COR-L47 (cell line): ENCODE measurements around the gene MAPT.
"Not testable (repeated sequence)": the region's sequence is repeated elsewhere in the genome, so short reads cannot be mapped to it uniquely, and the experiment has no call there.

Source experiments
- DNase-seq: peaks from one replicate; lab custom pipeline; 2025; lab: John Stamatoyannopoulos, UW

The MAPT gene

DNA sequence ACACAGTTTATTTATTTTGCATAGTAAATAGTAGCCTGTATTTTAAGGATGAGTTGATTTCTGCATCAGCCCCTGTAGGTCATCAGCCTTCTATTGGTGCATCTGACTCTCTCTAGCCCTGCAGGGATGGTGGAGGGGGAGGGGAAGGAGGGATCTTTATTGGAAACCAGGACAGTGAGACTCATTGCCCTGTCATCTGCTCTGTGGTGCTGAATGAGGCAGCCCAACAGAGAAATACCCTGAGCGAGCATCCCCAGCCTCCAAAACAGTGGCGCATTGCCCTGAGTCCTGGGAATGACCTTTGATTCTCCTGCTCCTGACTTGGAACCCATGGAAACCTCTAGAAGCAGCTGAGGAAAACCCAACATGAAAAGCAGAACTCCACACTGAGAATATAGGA lies 59.2 kb downstream of the MAPT start:
- DNase-seq: no peak

DNA sequence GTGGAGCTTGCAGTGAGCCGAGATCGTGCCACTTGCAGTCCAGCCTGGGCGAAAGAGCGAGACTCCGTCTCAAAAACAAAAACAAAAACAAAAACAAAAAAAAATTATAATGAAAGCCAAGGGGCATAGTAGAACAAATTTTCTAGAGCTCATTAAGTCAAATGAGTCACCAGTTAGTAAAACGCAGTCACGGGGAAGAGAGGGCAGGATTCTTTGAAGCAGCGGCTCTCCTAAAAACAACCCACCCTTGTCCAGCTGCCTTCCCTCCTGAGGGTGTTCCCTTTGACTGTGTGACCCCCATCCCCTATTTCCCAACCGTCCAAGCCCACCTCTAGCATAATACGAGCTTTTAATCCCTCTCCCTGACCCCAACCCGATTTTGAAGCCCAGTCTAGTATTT lies 60.6 kb downstream of the MAPT start:
- DNase-seq: no peak

- no peak for DNase-seq
Measured at GRCh38 chr17:45955326-45955725, 61.0 kb downstream of the MAPT start.

- DNase-seq: no peak
Measured at GRCh38 chr17:45956090-45956489, 61.7 kb downstream of the MAPT start.

DNA sequence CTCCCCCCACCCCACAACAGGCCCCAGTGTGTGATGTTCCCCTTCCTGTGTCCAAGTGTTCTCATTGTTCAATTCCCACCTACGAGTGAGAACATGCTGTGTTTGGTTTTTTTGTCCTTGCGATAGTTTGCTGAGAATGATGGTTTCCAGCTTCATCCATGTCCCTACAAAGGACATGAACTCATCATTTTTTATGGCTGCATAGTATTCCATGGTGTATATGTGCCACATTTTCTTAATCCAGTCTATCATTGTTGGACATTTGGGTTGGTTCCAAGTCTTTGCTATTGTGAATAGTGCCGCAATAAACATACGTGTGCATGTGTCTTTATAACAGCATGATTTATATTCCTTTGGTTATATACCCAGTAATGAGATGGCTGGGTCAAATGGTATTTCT lies 62.4 kb downstream of the MAPT start:
- not testable (repeated sequence) for DNase-seq

- DNase-seq: no peak
Measured at GRCh38 chr17:45958307-45958706, 64.0 kb downstream of the MAPT start.

DNA sequence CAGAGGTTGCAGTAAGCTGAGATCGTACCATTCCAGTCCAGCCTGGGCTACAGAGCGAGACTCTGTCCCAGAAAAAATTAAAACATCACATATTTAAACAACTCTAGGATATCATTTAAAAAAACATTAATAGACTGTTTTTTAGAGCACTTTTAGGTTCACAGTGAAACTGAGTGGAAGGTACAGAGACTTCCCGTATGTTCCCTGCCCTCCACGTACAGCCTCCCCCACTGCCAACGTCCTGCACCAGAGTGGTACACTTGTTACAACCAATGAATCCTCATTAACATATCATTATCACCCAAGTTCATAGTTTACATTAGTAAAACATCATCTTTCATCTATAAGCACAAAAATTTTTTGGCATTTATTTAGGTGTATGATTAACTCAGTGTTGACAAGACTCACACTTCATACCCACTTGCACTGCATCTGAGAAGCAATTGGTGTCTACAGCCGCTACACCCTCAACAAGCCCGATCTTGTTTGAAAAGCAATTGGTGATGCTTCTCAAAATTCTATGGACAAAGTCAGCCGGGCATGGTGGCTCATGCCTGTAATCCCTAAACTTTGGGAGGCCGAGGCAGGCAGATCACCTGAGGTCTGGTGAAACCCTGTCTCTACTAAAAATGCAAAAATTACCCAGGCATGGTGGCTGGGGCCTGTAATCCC lies 64.8 kb downstream of the MAPT start:
- DNase-seq: no peak

DNA sequence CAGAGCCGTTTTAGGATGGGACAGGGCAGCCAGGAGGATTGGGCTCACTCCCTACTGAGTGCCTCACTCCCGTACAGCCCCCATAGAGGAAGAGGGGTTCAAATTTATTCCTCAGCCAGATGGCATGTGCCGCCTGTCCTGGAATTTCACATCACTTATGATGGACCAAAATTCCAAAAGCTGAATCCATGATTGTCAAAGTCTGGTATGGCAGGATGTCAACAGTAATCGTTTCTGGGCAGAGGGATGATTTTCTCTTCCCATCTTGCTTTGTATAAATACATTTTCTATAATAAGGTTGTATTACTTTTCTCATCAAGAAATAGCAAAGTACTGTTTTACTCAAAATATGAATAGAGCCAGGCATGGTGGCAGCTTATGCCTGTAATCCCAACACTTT lies 66.0 kb downstream of the MAPT start:
- DNase-seq: no peak

DNA sequence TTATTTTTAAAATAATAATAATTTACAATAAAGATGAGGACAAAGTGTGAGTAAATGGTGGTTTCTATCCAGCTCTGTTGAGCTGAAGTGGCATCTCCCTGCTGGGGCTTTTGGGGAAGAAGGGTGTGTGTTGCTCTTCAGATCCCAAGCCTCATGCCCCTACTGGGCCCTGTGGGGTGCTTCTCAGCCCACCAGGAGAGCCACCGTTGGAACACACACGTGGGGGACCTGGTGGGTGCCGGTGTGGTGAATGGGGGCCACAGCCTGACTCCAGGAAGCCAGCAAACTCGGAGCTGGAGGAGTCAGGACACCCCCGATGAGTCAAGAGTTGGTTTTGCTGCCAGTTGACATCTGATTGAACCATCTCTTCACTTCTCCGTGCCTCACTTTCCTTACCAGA lies 66.9 kb downstream of the MAPT start:
- no peak for DNase-seq

DNA sequence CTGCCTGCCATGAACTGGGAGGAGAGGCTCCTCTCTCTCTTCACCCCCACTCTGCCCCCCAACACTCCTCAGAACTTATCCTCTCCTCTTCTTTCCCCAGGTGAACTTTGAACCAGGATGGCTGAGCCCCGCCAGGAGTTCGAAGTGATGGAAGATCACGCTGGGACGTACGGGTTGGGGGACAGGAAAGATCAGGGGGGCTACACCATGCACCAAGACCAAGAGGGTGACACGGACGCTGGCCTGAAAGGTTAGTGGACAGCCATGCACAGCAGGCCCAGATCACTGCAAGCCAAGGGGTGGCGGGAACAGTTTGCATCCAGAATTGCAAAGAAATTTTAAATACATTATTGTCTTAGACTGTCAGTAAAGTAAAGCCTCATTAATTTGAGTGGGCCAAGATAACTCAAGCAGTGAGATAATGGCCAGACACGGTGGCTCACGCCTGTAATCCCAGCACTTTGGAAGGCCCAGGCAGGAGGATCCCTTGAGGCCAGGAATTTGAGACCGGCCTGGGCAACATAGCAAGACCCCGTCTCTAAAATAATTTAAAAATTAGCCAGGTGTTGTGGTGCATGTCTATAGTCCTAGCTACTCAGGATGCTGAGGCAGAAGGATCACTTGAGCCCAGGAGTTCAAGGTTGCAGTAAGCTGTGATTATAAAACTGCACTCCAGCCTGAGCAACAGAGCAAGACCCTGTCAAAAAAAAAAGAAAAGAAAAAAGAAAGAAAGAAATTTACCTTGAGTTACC lies 68.0 kb downstream of the MAPT start:
- no peak for DNase-seq

DNA sequence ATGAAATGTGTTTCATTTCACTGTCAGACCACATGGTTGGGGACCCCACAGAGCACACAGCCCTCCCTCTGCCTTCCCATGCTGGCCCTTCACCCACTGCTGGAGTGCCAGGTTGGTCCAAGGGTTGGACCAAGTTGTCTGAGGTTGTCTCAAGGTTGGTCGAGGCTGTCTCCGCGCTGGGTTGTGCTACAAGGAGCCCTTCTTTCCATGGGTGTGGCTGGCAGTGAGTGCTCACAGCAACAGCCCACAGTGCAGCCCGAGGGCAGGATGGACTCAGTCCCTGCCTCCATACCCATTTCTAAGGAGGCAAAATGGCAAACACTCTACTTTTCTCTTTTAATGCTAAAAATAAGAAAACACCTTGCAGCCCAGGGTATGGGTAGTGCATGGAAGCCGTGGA lies 68.9 kb downstream of the MAPT start:
- no peak for DNase-seq

- no peak for DNase-seq
Measured at GRCh38 chr17:45963889-45964288, 69.5 kb downstream of the MAPT start.

DNA sequence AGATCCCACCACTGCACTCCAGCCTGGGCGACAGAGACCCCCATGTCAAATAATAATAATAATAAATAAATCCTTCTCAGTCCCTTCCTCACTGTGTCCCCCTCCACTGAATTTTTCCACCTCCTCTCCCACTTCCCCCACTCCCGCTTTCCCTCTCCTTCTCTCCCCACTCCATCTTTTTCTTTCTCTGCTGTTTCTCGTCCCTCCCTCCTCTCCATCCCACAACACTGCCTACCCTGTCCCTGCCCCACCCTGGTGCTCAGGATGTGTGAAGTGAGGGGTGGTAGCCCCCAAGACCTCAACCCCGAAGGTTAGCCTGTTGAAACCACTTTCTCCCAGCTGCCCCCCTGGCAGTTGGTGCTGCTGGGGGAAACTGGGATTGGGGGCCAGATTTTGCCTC lies 70.3 kb downstream of the MAPT start:
- DNase-seq: no peak

DNA sequence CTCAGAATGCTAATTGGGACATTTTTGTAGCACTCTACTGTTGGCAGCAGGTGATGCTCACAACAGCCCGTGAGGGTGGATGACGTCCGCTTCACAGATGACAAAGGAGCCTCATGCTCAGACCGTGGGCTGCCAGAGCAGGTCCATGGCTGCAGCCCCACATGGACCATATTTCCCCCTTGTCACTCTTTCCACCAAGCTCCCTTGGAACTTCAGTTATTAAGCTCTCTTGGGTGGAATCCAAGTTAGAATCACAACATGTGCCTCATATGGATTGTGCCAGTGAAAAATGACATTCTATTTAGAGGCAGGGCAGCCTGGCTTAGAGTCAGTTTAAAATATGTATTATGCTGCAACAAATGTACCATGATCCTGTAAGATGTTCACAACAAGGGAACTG lies 71.5 kb downstream of the MAPT start:
- no peak for DNase-seq

- no peak for DNase-seq
Measured at GRCh38 chr17:45966606-45967280, 72.4 kb downstream of the MAPT start.

GRCh38 chr17:45967378-45967777 lies 73.0 kb downstream of the MAPT start:
- no peak for DNase-seq

GRCh38 chr17:45968732-45969131 lies 74.4 kb downstream of the MAPT start:
- no peak for DNase-seq

- DNase-seq: no peak
Measured at GRCh38 chr17:45969726-45970125, 75.4 kb downstream of the MAPT start.

DNA sequence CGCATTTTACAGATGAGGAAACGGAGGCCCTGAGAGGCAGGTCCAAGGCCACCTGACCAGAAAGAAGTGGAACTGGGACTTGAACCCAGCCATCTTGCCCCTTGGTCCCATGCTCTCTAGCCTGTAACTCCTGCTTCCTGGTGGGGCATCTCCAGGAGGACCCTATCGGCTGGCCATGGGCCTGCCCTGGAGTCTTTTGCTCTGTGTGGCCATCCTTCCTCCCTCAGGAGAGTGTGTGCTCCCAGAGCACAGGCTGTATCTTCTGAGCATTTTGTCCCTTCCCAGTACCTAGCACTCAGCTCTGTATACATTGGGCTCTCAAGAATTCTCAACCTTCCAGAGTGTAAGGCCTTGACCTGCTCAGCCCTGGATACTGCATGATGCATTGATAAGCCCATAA lies 76.3 kb downstream of the MAPT start:
- DNase-seq: no peak

- no peak for DNase-seq
Measured at GRCh38 chr17:45971698-45972141, 77.4 kb downstream of the MAPT start.

- DNase-seq: no peak
Measured at GRCh38 chr17:45972531-45972930, 78.2 kb downstream of the MAPT start.

DNA sequence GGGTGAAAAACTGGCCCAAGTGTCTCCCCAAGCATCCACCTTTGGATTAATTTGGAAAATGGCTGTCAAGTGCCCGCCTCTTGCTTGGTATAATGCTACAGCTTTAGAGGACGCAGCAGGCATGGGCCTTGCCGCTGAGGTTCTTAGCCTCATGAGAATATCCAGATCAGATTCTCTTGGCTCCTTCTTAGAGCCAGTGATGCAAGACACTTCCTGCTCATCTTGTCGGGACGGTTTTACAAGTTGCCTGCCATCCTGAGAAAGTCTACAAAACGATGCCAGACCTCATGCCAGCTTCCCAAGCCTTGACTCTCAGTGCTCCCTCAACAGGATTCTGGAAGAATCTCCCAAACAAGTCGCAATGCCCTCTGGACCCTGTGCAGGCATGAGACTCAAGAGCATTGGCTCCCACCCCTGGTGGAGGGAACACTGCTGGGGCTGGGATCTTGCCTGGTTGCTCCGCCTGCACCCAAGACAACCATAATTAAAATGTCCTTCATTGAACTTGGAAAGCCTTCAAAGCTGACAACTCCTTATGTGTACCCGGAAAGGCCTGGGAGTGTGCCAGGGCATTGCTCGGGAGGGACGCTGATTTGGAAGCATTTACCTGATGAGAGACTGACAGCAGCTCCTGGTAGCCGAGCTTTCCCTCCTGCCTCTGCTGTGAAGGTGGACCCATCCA lies 78.9 kb downstream of the MAPT start:
- DNase-seq: no peak
